Measurements from ENCODE around the gene EXOC4. TPM values are rescaled to one million over a fixed set of nuclear protein-coding genes. Genes with fewer than 3 reads are reported as not detected.
"Not testable (repeated sequence)": the region's sequence is repeated elsewhere in the genome, so short reads cannot be mapped to it uniquely, and the experiment has no call there.

Gene EXOC4
- total RNA-seq, 1 experiment from 2014 or later: 71.0 TPM

DNA sequence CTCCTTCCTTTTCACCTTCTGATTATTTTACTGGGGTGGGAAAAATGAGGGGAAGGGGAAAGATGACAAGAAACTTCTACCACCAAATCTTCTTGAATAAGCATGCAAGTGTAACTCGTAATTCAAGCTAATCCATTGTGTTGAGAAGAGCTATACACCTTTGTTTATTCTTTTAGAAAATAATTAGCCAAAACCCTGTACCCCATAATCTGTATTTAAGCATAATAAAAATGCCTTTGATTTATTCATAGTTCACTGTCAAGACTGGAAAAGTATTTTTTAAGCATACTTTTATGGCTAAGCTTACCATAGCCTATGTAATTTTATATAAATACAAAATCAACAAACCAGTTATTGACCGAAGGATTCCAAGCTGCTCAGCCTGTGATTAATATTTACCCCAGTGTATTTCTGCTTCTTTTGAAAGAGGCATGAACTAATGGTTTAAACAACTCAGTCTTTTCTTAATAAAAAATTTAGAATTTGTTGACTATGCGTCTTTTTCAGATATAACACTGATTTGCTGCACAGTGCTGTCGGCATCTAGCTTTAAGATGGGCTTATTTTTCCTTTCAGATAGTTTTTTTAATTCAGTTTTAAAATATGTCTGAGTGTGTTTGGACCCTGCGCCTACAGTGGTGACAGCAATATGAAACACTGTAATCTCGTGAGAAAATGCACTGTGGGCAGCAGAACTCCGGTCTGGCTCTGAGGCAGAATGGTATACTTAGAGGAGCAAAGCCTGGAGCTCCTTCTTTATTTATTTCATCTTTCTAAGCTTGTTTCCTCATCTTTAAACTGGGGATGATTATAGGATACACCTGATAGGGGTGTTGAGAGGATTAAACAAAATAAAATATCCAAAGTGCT, 635.4 kb downstream of the EXOC4 start:
- no TSS peak for BruUV-seq (replicated peaks)
- no peak for ATAC-seq
- TF ChIP-seq POLR2AphosphoS5 (IDR thresholded peaks at IDR 0.05; ENCODE audit: low read depth, low read length): no peak
- TF ChIP-seq, protein P1, sequence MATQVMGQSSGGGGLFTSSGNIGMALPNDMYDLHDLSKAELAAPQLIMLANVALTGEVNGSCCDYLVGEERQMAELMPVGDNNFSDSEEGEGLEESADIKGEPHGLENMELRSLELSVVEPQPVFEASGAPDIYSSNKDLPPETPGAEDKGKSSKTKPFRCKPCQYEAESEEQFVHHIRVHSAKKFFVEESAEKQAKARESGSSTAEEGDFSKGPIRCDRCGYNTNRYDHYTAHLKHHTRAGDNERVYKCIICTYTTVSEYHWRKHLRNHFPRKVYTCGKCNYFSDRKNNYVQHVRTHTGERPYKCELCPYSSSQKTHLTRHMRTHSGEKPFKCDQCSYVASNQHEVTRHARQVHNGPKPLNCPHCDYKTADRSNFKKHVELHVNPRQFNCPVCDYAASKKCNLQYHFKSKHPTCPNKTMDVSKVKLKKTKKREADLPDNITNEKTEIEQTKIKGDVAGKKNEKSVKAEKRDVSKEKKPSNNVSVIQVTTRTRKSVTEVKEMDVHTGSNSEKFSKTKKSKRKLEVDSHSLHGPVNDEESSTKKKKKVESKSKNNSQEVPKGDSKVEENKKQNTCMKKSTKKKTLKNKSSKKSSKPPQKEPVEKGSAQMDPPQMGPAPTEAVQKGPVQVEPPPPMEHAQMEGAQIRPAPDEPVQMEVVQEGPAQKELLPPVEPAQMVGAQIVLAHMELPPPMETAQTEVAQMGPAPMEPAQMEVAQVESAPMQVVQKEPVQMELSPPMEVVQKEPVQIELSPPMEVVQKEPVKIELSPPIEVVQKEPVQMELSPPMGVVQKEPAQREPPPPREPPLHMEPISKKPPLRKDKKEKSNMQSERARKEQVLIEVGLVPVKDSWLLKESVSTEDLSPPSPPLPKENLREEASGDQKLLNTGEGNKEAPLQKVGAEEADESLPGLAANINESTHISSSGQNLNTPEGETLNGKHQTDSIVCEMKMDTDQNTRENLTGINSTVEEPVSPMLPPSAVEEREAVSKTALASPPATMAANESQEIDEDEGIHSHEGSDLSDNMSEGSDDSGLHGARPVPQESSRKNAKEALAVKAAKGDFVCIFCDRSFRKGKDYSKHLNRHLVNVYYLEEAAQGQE (IDR thresholded peaks at IDR 0.05; ENCODE audit: insufficient read depth in 1 of 2, low read depth in 2 of 2, low read length in 1 of 2): no peak
- no peak for TF ChIP-seq CTCF (IDR thresholded peaks at IDR 0.05)
- TF ChIP-seq SIN3A (IDR thresholded peaks at IDR 0.05; ENCODE audit: borderline replicate concordance, insufficient read depth, low read depth, low read length): no peak
- no peak for TF ChIP-seq TCF7L2 (IDR thresholded peaks at IDR 0.05; ENCODE audit: low read depth, low read length)
- ChIA-PET POLR2A (interaction anchor here (0.8 kb wide), 1 partner anchor 11 kb away, joined by 6 read pairs; no protein-coding TSS in a partner anchor), CTCF (no interaction called here)
- Histone ChIP-seq H3K36me3 (ENCODE audit: control insufficient read depth, insufficient read depth, low read length) (no peaks in the 10 kb centered on the region), H3K27me3 (ENCODE audit: control insufficient read depth, insufficient read depth, low read length) (no peaks in the 10 kb centered on the region), H3K27ac (ENCODE audit: low read length) (no peak overlapping the region), H3K4me1 (ENCODE audit: control insufficient read depth, insufficient read depth, low read length) (no peaks in the 10 kb centered on the region), H3K9me3 (ENCODE audit: control insufficient read depth, insufficient read depth, low read depth, low read length) (no peaks in the 10 kb centered on the region), H3K4me3 (ENCODE audit: low read depth in 2 of 2, low read length in 2 of 2) (no peak overlapping the region)
- in situ Hi-C loops (cut with HindIII; ENCODE audit: low pct_unique_long_range_greater_than_20kb, low sequenced_read_pairs) (no loop called here), intact Hi-C loops (cut with micrococcal nuclease; ENCODE audit: unreplicated experiment) (no loop called here)
- DNase-seq (ENCODE audit: low read depth, low spot score): no peak

- no TSS peak for BruUV-seq (replicated peaks)
- in situ Hi-C loops (cut with HindIII; ENCODE audit: low pct_unique_long_range_greater_than_20kb, low sequenced_read_pairs): no loop called here
- Histone ChIP-seq H3K27ac (ENCODE audit: low read length) (no peak overlapping the region), H3K9me3 (ENCODE audit: control insufficient read depth, insufficient read depth, low read depth, low read length) (no peaks in the 10 kb centered on the region), H3K4me1 (ENCODE audit: control insufficient read depth, insufficient read depth, low read length) (no peaks in the 10 kb centered on the region), H3K4me3 (ENCODE audit: low read depth in 2 of 2, low read length in 2 of 2) (no peak overlapping the region), H3K27me3 (ENCODE audit: control insufficient read depth, insufficient read depth, low read length) (no peaks in the 10 kb centered on the region), H3K36me3 (ENCODE audit: control insufficient read depth, insufficient read depth, low read length) (no peaks in the 10 kb centered on the region)
- DNase-seq (ENCODE audit: low read depth, low spot score) (no peak), ATAC-seq (no peak)
- intact Hi-C loops (cut with micrococcal nuclease; ENCODE audit: unreplicated experiment): no loop called here
- TF ChIP-seq, protein P1 (IDR thresholded peaks at IDR 0.05; ENCODE audit: insufficient read depth in 1 of 2, low read depth in 2 of 2, low read length in 1 of 2): no peak
- TF ChIP-seq POLR2AphosphoS5 (IDR thresholded peaks at IDR 0.05; ENCODE audit: low read depth, low read length) (no peak), SIN3A (IDR thresholded peaks at IDR 0.05; ENCODE audit: borderline replicate concordance, insufficient read depth, low read depth, low read length) (no peak), TCF7L2 (IDR thresholded peaks at IDR 0.05; ENCODE audit: low read depth, low read length) (no peak), CTCF (IDR thresholded peaks at IDR 0.05) (no peak)
- CTCF ChIA-PET: no interaction called here
- POLR2A ChIA-PET: no interaction called here
These were observed 651.9 kb downstream of the EXOC4 start for GRCh38 chr7:133904776-133905175.

DNA sequence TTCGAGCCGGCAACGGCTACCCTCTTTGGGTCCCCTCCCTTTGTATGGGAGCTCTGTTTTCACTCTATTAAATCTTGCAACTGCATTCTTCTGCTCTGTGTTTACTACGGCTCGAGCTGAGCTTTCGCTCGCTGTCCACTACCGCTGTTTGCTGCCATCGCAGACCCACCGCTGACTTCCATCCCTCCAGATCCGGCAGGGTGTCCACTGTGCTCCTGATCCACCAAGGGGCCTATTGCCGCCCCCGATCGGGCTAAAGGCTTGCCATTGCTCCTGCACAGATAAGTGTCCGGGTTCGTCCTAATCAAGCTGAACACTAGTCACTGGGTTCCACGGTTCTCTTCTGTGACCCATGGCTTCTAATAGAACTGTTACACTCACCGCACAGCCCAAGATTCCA, 653.7 kb downstream of the EXOC4 start:
- H3K27me3 ChIP-seq (ENCODE audit: control insufficient read depth, insufficient read depth, low read length): not testable (repeated sequence)

More for the DNA sequence above, 653.7 kb downstream of the EXOC4 start:
- ATAC-seq; H3K4me1 ChIP-seq (ENCODE audit: control insufficient read depth, insufficient read depth, low read length); in situ Hi-C loops (cut with HindIII; ENCODE audit: low pct_unique_long_range_greater_than_20kb, low sequenced_read_pairs); intact Hi-C loops (cut with micrococcal nuclease; ENCODE audit: unreplicated experiment); DNase-seq (ENCODE audit: low read depth, low spot score); H3K4me3 ChIP-seq (ENCODE audit: low read depth in 2 of 2, low read length in 2 of 2); H3K36me3 ChIP-seq (ENCODE audit: control insufficient read depth, insufficient read depth, low read length); POLR2A ChIA-PET; BruUV-seq (replicated peaks); H3K9me3 ChIP-seq (ENCODE audit: control insufficient read depth, insufficient read depth, low read depth, low read length); CTCF ChIA-PET; H3K27ac ChIP-seq (ENCODE audit: low read length): not testable (repeated sequence)

All from Panc1 (cell line).